IMR-90 (cell line): Measurements from ENCODE around the gene IL2RA. TPM values are rescaled to one million over a fixed set of nuclear protein-coding genes. Genes with fewer than 3 reads are reported as not detected.

Source experiments
- ATAC-seq: fragments of 200-7000 bp; cut with Tn5 transposase; 2 replicates; pipeline ENCODE4 v1.9.1; 2020; ENCODE audit warnings: low read depth, mild to moderate bottlenecking, moderate library complexity
- BruUV-seq: library from RNA; stranded (reverse); fragments of 400-500 nt; replicated peaks from 2 replicates; lab custom pipeline; 2021; lab: Mats Ljungman, UMichigan
- CTCF ChIA-PET: fragments of 300-600 bp; formaldehyde crosslinking; extraction: SDS; loops from one replicate; lab custom pipeline; 2021; ENCODE audit warnings: antibody characterized with exemption; lab: Yijun Ruan, JAX
- POLR2A ChIA-PET: fragments of 300-600 bp; sonication (Branson Sonifier 250); formaldehyde crosslinking; loops from one replicate; lab custom pipeline; 2022; ENCODE audit warnings: antibody characterized with exemption; ENCODE audit not compliant: unreplicated experiment; lab: Charles Lee
- DNase-seq: peaks from one replicate; pipeline ENCODE4 v3.0.0; 2013
- H2AFZ ChIP-seq: replicated peaks from 2 replicates; pipeline ENCODE3; 2013; ENCODE audit warnings: low read length, mild to moderate bottlenecking; ENCODE audit not compliant: poor library complexity
- H2AK5ac ChIP-seq: 2 replicates; pipeline ENCODE4 v1.6.1; 2013; ENCODE audit warnings: low read depth, low read length, inconsistent platforms
- H2AK9ac ChIP-seq: replicated peaks from 2 replicates; pipeline ENCODE3; 2013; ENCODE audit warnings: mild to moderate bottlenecking, low read depth, low read length, moderate library complexity; ENCODE audit not compliant: poor library complexity
- H2BK120ac ChIP-seq: 2 replicates; pipeline ENCODE4 v1.6.1; 2013; ENCODE audit warnings: low read depth, low read length, inconsistent platforms
- H2BK15ac ChIP-seq: 3 replicates; pipeline ENCODE4 v1.6.1; 2013; ENCODE audit warnings: low read depth, low read length, inconsistent platforms
- H2BK20ac ChIP-seq: 2 replicates; pipeline ENCODE4 v1.6.1; 2013; ENCODE audit warnings: low read depth, mild to moderate bottlenecking, inconsistent platforms, low read length, moderate library complexity
- H2BK5ac ChIP-seq: 2 replicates; pipeline ENCODE4 v1.6.1; 2013; ENCODE audit warnings: mild to moderate bottlenecking, low read depth, low read length, inconsistent platforms; ENCODE audit not compliant: poor library complexity, severe bottlenecking
- H3K14ac ChIP-seq: replicated peaks from 2 replicates; pipeline ENCODE4 v1.6.1; 2013; ENCODE audit warnings: low read depth, low read length, inconsistent platforms
- H3K18ac ChIP-seq: 2 replicates; pipeline ENCODE4 v1.6.1; 2013; ENCODE audit warnings: low read depth, low read length, control low read depth
- H3K23ac ChIP-seq: 2 replicates; pipeline ENCODE4 v1.6.1; 2013; ENCODE audit warnings: low read depth, low read length, inconsistent platforms
- H3K27ac ChIP-seq: 2 replicates; pipeline ENCODE4 v1.5.1; 2013; ENCODE audit warnings: mild to moderate bottlenecking, control low read depth, low read length; ENCODE audit not compliant: insufficient read depth
- H3K27me3 ChIP-seq: 2 replicates; pipeline ENCODE4 v1.6.1; 2013; ENCODE audit warnings: low read length; ENCODE audit not compliant: control insufficient read depth, insufficient read depth
- H3K36me3 ChIP-seq: 2 replicates; pipeline ENCODE4 v1.6.1; 2013; ENCODE audit warnings: low read length, mixed read lengths; ENCODE audit not compliant: control insufficient read depth, insufficient read depth
- H3K4ac ChIP-seq: 2 replicates; pipeline ENCODE4 v1.6.1; 2013; ENCODE audit warnings: low read depth, low read length, inconsistent platforms
- H3K4me1 ChIP-seq: 2 replicates; pipeline ENCODE4 v1.6.1; 2013; ENCODE audit warnings: low read length, mixed read lengths; ENCODE audit not compliant: control insufficient read depth, insufficient read depth
- H3K4me2 ChIP-seq: 2 replicates; pipeline ENCODE4 v1.6.1; 2013; ENCODE audit warnings: low read depth, mild to moderate bottlenecking, control low read depth, low read length, moderate library complexity
- H3K4me3 ChIP-seq: 2 replicates; pipeline ENCODE4 v1.5.1; 2013; ENCODE audit warnings: low read depth, mild to moderate bottlenecking, control low read depth, low read length, moderate library complexity; ENCODE audit not compliant: insufficient read depth
- H3K56ac ChIP-seq: 2 replicates; pipeline ENCODE4 v1.6.1; 2013; ENCODE audit warnings: low read length, inconsistent platforms; ENCODE audit not compliant: insufficient read depth; ENCODE audit errors: extremely low read depth
- H3K79me1 ChIP-seq, 2 experiments: 2 replicates each; pipeline ENCODE4 v1.6.1; 2013; ENCODE audit warnings: low read length in 2 of 2, inconsistent platforms in 1 of 2, low read depth in 1 of 2
- H3K9ac ChIP-seq: 2 replicates; pipeline ENCODE4 v1.6.1; 2013; ENCODE audit warnings: low read depth, low read length, control low read depth
- H3K9me1 ChIP-seq: 2 replicates; pipeline ENCODE4 v1.6.1; 2013; ENCODE audit warnings: low read length, inconsistent platforms; ENCODE audit not compliant: insufficient read depth
- H3K9me3 ChIP-seq: 2 replicates; pipeline ENCODE4 v1.6.1; 2013; ENCODE audit warnings: low read length; ENCODE audit not compliant: control insufficient read depth, insufficient read depth
- H4K20me1 ChIP-seq: 2 replicates; pipeline ENCODE4 v1.6.1; 2013; ENCODE audit warnings: low read length, inconsistent platforms; ENCODE audit not compliant: insufficient read depth
- H4K5ac ChIP-seq: 2 replicates; pipeline ENCODE4 v1.6.1; 2013; ENCODE audit warnings: mild to moderate bottlenecking, low read depth, low read length, control low read depth
- H4K8ac ChIP-seq, 2 experiments: 2 replicates each; pipeline ENCODE4 v1.6.1; 2013; ENCODE audit warnings: low read depth in 2 of 2, low read length in 2 of 2, control low read depth in 1 of 2, inconsistent platforms in 1 of 2
- H4K91ac ChIP-seq: 2 replicates; pipeline ENCODE4 v1.6.1; 2013; ENCODE audit warnings: low read depth, low read length, inconsistent platforms; ENCODE audit not compliant: insufficient read depth
- BHLHE40 ChIP-seq: fragments of 150-350 bp; IDR thresholded peaks from 2 replicates; pipeline ENCODE4 v1.6.1; 2016; ENCODE audit warnings: mild to moderate bottlenecking, low read depth, low read length
- CEBPB ChIP-seq: IDR thresholded peaks from 2 replicates; pipeline ENCODE4 v1.6.1; 2012; ENCODE audit warnings: low read depth, low read length, improper control_type of control experiment
- CHD1 ChIP-seq: IDR thresholded peaks from 2 replicates; pipeline ENCODE4 v1.6.1; 2012; ENCODE audit warnings: low read depth, low read length, improper control_type of control experiment
- CTCF ChIP-seq: conservative IDR thresholded peaks from 2 replicates; pipeline ENCODE4 v1.5.1; 2012; ENCODE audit warnings: mild to moderate bottlenecking, low read depth, low read length, improper control_type of control experiment
- ELK1 ChIP-seq: fragments of 150-350 bp; IDR thresholded peaks from 2 replicates; pipeline ENCODE4 v1.6.1; 2016; ENCODE audit warnings: low read depth, mild to moderate bottlenecking, low read length, moderate library complexity, borderline replicate concordance
- FOS ChIP-seq: fragments of 150-350 bp; IDR thresholded peaks from 2 replicates; pipeline ENCODE4 v1.6.1; 2016; ENCODE audit warnings: low read depth, low read length
- MAFK ChIP-seq: IDR thresholded peaks from 2 replicates; pipeline ENCODE4 v1.6.1; 2012; ENCODE audit warnings: low read depth, low read length, improper control_type of control experiment
- MAZ ChIP-seq: IDR thresholded peaks from 2 replicates; pipeline ENCODE4 v1.6.1; 2012; ENCODE audit warnings: low read depth, mild to moderate bottlenecking, low read length, improper control_type of control experiment, moderate library complexity, borderline replicate concordance
- MXI1 ChIP-seq: IDR thresholded peaks from 2 replicates; pipeline ENCODE4 v1.6.1; 2012; ENCODE audit warnings: low read depth, mild to moderate bottlenecking, low read length, moderate library complexity, borderline replicate concordance
- NFE2L2 ChIP-seq: fragments of 150-350 bp; IDR thresholded peaks from 2 replicates; pipeline ENCODE4 v1.6.1; 2016; ENCODE audit warnings: low read depth, mild to moderate bottlenecking, low read length
- POLR2A ChIP-seq: IDR thresholded peaks from 2 replicates; pipeline ENCODE4 v1.6.1; 2012; ENCODE audit warnings: mild to moderate bottlenecking, low read depth, low read length
- RAD21 ChIP-seq: IDR thresholded peaks from 2 replicates; pipeline ENCODE4 v1.6.1; 2012; ENCODE audit warnings: low read length, improper control_type of control experiment
- RCOR1 ChIP-seq: IDR thresholded peaks from 2 replicates; pipeline ENCODE4 v1.6.1; 2012; ENCODE audit warnings: mild to moderate bottlenecking, low read length, improper control_type of control experiment; ENCODE audit not compliant: insufficient replicate concordance
- RFX5 ChIP-seq: IDR thresholded peaks from 2 replicates; pipeline ENCODE4 v1.8.0; 2012; ENCODE audit warnings: low read depth, mild to moderate bottlenecking, low read length, moderate library complexity
- SMC3 ChIP-seq: fragments of 150-350 bp; IDR thresholded peaks from 2 replicates; pipeline ENCODE4 v1.6.1; 2016; ENCODE audit warnings: low read depth, mild to moderate bottlenecking, antibody characterized with exemption, low read length, moderate library complexity
- USF2 ChIP-seq: fragments of 150-350 bp; IDR thresholded peaks from 2 replicates; pipeline ENCODE4 v1.6.1; 2017; ENCODE audit warnings: mild to moderate bottlenecking, antibody characterized with exemption, low read length, low read depth
- WGBS, 2 experiments: methylation state at CpG; one replicate each; pipeline versions ENCODE4 v1.1.5 to v1.1.7; 2013; ENCODE audit warnings: missing lambda C conversion rate in 2 of 2; ENCODE audit not compliant: insufficient read length in 1 of 2; ENCODE audit errors: extremely low coverage in 2 of 2; 5-methylcytosine and 5-hydroxymethylcytosine counted together
- dilution Hi-C: fragments of 300-500 bp; cut with HindIII; formaldehyde crosslinking; loops from one replicate; pipeline ENCODE4 v1.14.3; 2018; ENCODE audit warnings: low sequenced_read_pairs; ENCODE audit not compliant: unreplicated experiment
- in situ Hi-C: fragments of 300-500 bp; cut with MboI; formaldehyde crosslinking; loops from 3 replicates; pipeline ENCODE4 v1.14.3; 2019; ENCODE audit warnings: low sequenced_read_pairs, inconsistent platforms, mixed read lengths
- intact Hi-C: fragments of 100-400 bp; cut with micrococcal nuclease; formaldehyde crosslinking; loops from 2 replicates; pipeline ENCODE4 v1.10.0; 2022
- polyA plus RNA-seq, 3 experiments: library from polyadenylated mRNA; depleted of rRNA; stranded (reverse); fragments of >200 nt; gene quantifications; 2 replicates each; pipeline ENCODE4 v1.2.3, GENCODE V29; 2012; ENCODE audit warnings: low replicate concordance in 1 of 3
- total RNA-seq: library from RNA; depleted of rRNA; stranded (reverse); fragments of >200 nt; gene quantifications from 2 replicates; pipeline ENCODE4 v1.2.3, GENCODE V29; 2012

Gene IL2RA
- total and polyA plus RNA-seq, 2 of the 4 experiments (the other 2 are of a cell fraction) = not detected

GRCh38 chr10:6011558-6011957, 50.6 kb downstream of the IL2RA start:
- Histone ChIP-seq H3K4ac (no peak overlapping the region), H2BK15ac (no peak overlapping the region), H3K36me3 (no peaks in the 10 kb centered on the region), H3K23ac (no peak overlapping the region), H4K91ac (no peak overlapping the region), H4K20me1 (no peaks in the 10 kb centered on the region), H2AFZ (no peak overlapping the region), H2BK20ac (no peak overlapping the region), H3K27me3 (peaks cover 2% of the 10 kb centered on the region; the same call in 1 of the 2 replicates), H3K4me3 (no peak overlapping the region), H3K9ac (no peak overlapping the region), H3K27ac (no peak overlapping the region), H3K4me2 (no peak overlapping the region), H4K8ac (no peak overlapping the region), H3K56ac (no peak overlapping the region), H3K79me1 (no peaks in the 10 kb centered on the region), H3K14ac (no peak overlapping the region), H2BK5ac (no peak overlapping the region), H3K9me3 (peaks cover 3% of the 10 kb centered on the region), H4K5ac (no peak overlapping the region), H2AK5ac (no peak overlapping the region), H2AK9ac (no peak overlapping the region), H3K9me1 (no peaks in the 10 kb centered on the region), H3K18ac (no peak overlapping the region), H3K4me1 (peaks cover 6% of the 10 kb centered on the region), H2BK120ac (no peak overlapping the region)
- TF ChIP-seq ELK1 = no peak
- no peak for TF ChIP-seq RAD21
- no peak for TF ChIP-seq MAFK
- no peak for TF ChIP-seq RCOR1
- no peak for TF ChIP-seq CTCF
- no peak for TF ChIP-seq RFX5
- TF ChIP-seq MAZ = no peak
- TF ChIP-seq BHLHE40 = no peak
- no peak for TF ChIP-seq POLR2A
- TF ChIP-seq FOS = no peak
- TF ChIP-seq CEBPB = no peak
- TF ChIP-seq USF2 = no peak
- TF ChIP-seq MXI1 = no peak
- TF ChIP-seq SMC3 = no peak
- no peak for TF ChIP-seq NFE2L2
- no peak for TF ChIP-seq CHD1
- dilution Hi-C loops = no loop called here
- CTCF ChIA-PET = no interaction called here
- no peak for ATAC-seq
- 97% methylated on average over 5 of the region's 8 CpGs; no CpG with 5 or more reads in 1 of the 2 experiments for WGBS, 2 experiments
- no TSS peak for BruUV-seq
- intact Hi-C loops = no loop called here
- DNase-seq = no peak
- POLR2A ChIA-PET = no interaction called here
- in situ Hi-C loops = no loop called here
